CD4-positive, CD25-positive, alpha-beta regulatory T cell (primary cell): ENCODE data around the gene PROSER3. TPM values are rescaled to one million over a fixed set of nuclear protein-coding genes. Genes with fewer than 3 reads are reported as not detected.
A peak's percentile ranks its signal among the peaks of the same experiment; 100 is the strongest.

ENCODE experiments used
- ATAC-seq, 2 donors: fragments of 150-1000 bp; cut with Tn5 transposase; one replicate each; pipeline ENCODE4 v1.10.0; 2021; ENCODE audit warnings: low read depth in 2 of 2, moderate number of reproducible peaks in 2 of 2, moderate library complexity in 1 of 2
- DNase-seq, 3 donors: peaks; one replicate each; pipeline versions ENCODE4 v3.0.0 to v3.0.0-alpha.2; 2012 to 2022; ENCODE audit warnings: mixed read lengths in 1 of 3
- H3K27ac ChIP-seq: one replicate; pipeline ENCODE4 v1.7.0; 2013; ENCODE audit warnings: mild to moderate bottlenecking, low read length; ENCODE audit not compliant: insufficient read depth, poor library complexity, severe bottlenecking
- H3K27me3 ChIP-seq: one replicate; pipeline ENCODE4 v1.7.0; 2013; ENCODE audit warnings: low read length; ENCODE audit not compliant: control insufficient read depth, insufficient read depth
- H3K36me3 ChIP-seq: one replicate; pipeline ENCODE4 v1.7.0; 2013; ENCODE audit warnings: mild to moderate bottlenecking, low read length, moderate library complexity; ENCODE audit not compliant: control insufficient read depth, insufficient read depth
- H3K4me1 ChIP-seq: 2 replicates; pipeline ENCODE4 v1.7.0; 2013; ENCODE audit warnings: mild to moderate bottlenecking, low read length; ENCODE audit not compliant: insufficient read depth, control insufficient read depth, poor library complexity, severe bottlenecking
- H3K4me3 ChIP-seq: one replicate; pipeline ENCODE4 v1.7.0; 2013; ENCODE audit warnings: low read depth, mild to moderate bottlenecking, low read length, moderate library complexity
- H3K9me3 ChIP-seq, 2 experiments: 1 replicate in 1 of 2; 2 replicates in 1 of 2; pipeline ENCODE4 v1.7.0; 2013; ENCODE audit warnings: low read length in 2 of 2, mild to moderate bottlenecking in 1 of 2, moderate library complexity in 1 of 2; ENCODE audit not compliant: control insufficient read depth in 2 of 2
- H3K27ac Mint-ChIP-seq, 3 donors: one replicate each; pipeline ENCODE4 v1.8.0; 2020 to 2022; ENCODE audit warnings: mild to moderate bottlenecking in 3 of 3, mixed read lengths in 3 of 3, moderate library complexity in 2 of 3
- H3K27me3 Mint-ChIP-seq: one replicate; pipeline ENCODE4 v1.8.0; 2022; ENCODE audit warnings: mild to moderate bottlenecking, mixed read lengths
- H3K36me3 Mint-ChIP-seq: one replicate; pipeline ENCODE4 v1.8.0; 2020; ENCODE audit warnings: mixed read lengths
- H3K4me1 Mint-ChIP-seq, 4 donors: one replicate each; pipeline ENCODE4 v1.8.0; 2020 to 2022; ENCODE audit warnings: mixed read lengths in 4 of 4, mild to moderate bottlenecking in 1 of 4
- H3K4me3 Mint-ChIP-seq, 4 donors: one replicate each; pipeline ENCODE4 v1.8.0; 2020 to 2022; ENCODE audit warnings: mild to moderate bottlenecking in 4 of 4, mixed read lengths in 4 of 4, moderate library complexity in 3 of 4
- H3K9me3 Mint-ChIP-seq, 7 donors: one replicate each; pipeline ENCODE4 v1.8.0; 2020 to 2022; ENCODE audit warnings: mixed read lengths in 7 of 7, mild to moderate bottlenecking in 3 of 7, moderate library complexity in 2 of 7
- polyA plus RNA-seq, 4 donors: library from polyadenylated mRNA; unstranded; fragments of 300-500 nt; fragmentation: Illumina TruSeq; gene quantifications; one replicate each; pipeline ENCODE4 v1.2.3, GENCODE V29; 2021
- total RNA-seq: library from RNA; stranded (reverse); gene quantifications from one replicate; pipeline ENCODE4 v1.2.3, GENCODE V29; 2022

The PROSER3 gene
- total and polyA plus RNA-seq, 5 donors from 2014 or later = 4.3 to 39.5 (median 5.0) TPM

DNA sequence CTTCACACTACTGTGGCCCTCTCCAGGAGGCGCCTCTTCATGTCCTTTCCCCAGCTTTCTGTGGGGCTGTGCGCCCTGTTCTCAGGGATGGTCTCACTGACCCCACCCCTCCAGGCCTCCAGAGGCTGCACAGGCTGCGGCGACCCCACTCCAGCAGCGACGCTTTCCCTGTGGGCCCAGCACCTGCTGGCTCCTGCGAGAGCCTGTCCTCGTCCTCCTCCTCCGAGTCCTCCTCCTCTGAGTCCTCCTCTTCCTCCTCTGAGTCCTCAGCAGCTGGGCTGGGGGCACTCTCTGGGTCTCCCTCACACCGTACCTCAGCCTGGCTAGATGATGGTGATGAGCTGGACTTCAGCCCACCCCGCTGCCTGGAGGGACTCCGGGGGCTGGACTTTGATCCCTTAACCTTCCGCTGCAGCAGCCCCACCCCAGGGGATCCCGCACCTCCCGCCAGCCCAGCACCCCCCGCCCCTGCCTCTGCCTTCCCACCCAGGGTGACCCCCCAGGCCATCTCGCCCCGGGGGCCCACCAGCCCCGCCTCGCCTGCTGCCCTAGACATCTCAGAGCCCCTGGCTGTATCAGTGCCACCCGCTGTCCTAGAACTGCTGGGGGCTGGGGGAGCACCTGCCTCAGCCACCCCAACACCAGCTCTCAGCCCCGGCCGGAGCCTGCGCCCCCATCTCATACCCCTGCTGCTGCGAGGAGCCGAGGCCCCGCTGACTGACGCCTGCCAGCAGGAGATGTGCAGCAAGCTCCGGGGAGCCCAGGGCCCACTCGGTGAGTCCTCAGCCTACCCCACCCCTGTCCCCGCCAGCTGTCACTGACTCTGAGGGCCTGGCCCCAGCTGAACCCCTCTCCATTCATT, 28.6 kb downstream of the PROSER3 start:
- no peaks in the 10 kb centered on the region for H3K27me3 Mint-ChIP-seq
- no peak overlapping the region for H3K27ac ChIP-seq
- peaks cover 0 to 3% (median 0%) of the 10 kb centered on the region in 4 donors for H3K4me1 Mint-ChIP-seq
- H3K27ac Mint-ChIP-seq = no peak overlapping the region
- H3K4me3 Mint-ChIP-seq = no peak overlapping the region
- ATAC-seq = no peak
- H3K36me3 Mint-ChIP-seq = peaks cover 9% of the 10 kb centered on the region
- no peaks in the 10 kb centered on the region for H3K9me3 Mint-ChIP-seq
- H3K4me3 ChIP-seq = no peak overlapping the region
- H3K27me3 ChIP-seq = no peaks in the 10 kb centered on the region
- no peak for DNase-seq
- no peaks in the 10 kb centered on the region for H3K4me1 ChIP-seq
- H3K36me3 ChIP-seq = peaks cover 3% of the 10 kb centered on the region
- no peaks in the 10 kb centered on the region for H3K9me3 ChIP-seq

DNA sequence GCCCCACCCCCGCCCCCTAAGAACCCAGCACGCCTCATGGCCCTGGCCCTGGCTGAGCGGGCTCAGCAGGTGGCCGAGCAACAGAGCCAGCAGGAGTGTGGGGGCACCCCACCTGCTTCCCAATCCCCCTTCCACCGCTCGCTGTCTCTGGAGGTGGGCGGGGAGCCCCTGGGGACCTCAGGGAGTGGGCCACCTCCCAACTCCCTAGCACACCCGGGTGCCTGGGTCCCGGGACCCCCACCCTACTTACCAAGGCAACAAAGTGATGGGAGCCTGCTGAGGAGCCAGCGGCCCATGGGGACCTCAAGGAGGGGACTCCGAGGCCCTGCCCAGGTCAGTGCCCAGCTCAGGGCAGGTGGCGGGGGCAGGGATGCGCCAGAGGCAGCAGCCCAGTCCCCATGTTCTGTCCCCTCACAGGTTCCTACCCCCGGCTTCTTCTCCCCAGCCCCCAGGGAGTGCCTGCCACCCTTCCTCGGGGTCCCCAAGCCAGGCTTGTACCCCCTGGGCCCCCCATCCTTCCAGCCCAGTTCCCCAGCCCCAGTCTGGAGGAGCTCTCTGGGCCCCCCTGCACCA, 29.3 kb downstream of the PROSER3 start:
- H3K4me1 Mint-ChIP-seq = peaks cover 0 to 3% (median 0%) of the 10 kb centered on the region in 4 donors
- H3K9me3 Mint-ChIP-seq = no peaks in the 10 kb centered on the region
- H3K36me3 ChIP-seq = peaks cover 3% of the 10 kb centered on the region
- DNase-seq (no peak), ATAC-seq (no peak)
- H3K27me3 ChIP-seq = no peaks in the 10 kb centered on the region
- H3K27me3 Mint-ChIP-seq = no peaks in the 10 kb centered on the region
- H3K4me3 ChIP-seq = no peak overlapping the region
- no peak overlapping the region for H3K4me3 Mint-ChIP-seq
- H3K36me3 Mint-ChIP-seq = peaks cover 8% of the 10 kb centered on the region
- no peak overlapping the region for H3K27ac ChIP-seq
- H3K9me3 ChIP-seq = no peaks in the 10 kb centered on the region
- no peak overlapping the region for H3K27ac Mint-ChIP-seq
- no peaks in the 10 kb centered on the region for H3K4me1 ChIP-seq

DNA sequence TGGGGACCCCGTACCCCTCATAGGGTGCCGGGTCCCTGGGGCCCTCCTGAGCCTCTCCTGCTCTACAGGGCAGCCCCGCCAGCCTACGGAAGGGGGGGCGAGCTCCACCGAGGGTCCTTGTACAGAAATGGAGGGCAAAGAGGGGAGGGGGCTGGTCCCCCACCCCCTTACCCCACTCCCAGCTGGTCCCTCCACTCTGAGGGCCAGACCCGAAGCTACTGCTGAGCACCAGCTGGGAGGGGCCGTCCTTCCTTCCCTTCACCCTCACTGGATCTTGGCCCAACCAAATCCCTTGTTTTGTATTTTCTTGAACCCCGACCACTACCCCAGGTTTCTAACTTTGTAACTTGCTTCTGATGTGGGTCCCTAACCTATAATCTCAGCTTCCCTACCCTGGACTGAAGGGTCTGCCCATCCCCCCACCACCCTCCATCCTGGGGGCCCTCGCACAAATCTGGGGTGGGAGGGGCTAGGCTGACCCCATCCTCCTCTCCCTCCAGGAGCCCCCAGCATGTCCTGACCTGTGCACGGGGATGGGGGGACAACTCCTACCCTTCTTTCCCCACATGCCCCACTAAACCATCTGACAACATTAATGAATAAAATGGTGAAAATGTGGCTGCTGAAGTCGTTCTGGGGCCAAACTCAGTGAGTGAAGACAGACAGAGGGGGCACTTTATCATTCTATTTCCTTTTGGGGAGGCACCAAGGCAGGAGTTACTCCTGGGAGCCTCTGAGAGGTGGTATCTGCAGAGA, 30.4 kb downstream of the PROSER3 start:
- DNase-seq (no peak), ATAC-seq (no peak)
- no peak overlapping the region for H3K27ac ChIP-seq
- no peaks in the 10 kb centered on the region for H3K4me1 ChIP-seq
- no peaks in the 10 kb centered on the region for H3K27me3 ChIP-seq
- Mint-ChIP-seq H3K9me3 (no peaks in the 10 kb centered on the region), H3K4me3 (no peak overlapping the region), H3K27ac (no peak overlapping the region), H3K27me3 (no peaks in the 10 kb centered on the region), H3K36me3 (peaks cover 2% of the 10 kb centered on the region), H3K4me1 (no peaks in the 10 kb centered on the region)
- no peaks in the 10 kb centered on the region for H3K9me3 ChIP-seq
- H3K36me3 ChIP-seq = no peaks in the 10 kb centered on the region
- H3K4me3 ChIP-seq = no peak overlapping the region

DNA sequence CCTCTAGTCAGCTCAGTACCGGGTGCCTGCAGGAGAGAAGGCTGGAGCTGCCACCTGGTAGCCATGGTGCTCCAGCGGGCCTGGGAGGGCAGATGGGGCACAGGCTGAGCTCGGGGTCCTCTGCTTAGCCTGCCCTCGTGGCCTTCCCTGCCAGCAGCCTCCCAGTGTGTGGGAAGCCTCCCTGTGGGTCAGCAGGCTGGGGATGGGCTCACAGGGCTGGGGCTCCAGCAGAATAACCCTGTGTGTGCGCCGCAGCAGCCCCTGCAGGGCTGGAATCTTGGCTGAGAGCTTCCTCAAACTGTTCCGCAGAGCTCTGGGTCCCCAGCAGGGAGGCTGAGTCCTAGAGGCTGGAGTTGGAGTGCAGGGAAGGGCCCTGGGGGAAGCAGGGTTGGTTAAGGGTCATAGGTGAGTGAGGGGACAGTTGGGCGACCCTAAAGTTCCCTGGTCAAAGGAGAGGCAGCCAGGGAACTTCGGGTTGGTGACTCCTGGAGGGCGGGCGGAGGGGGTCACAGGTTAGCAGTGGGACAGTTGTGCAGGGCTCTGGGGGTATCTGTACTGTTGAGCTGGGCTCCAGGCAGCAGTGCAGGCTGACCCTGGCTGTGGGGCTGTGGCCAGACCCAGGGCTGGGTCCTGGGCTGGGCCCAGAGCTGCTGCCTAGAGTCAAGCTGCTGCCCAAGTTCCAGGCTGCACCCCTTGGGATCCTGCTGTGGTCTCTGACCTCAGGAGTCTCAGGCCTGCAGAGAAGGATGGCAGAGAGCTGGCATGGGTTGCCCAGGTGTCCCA, 31.4 kb downstream of the PROSER3 start:
- Histone ChIP-seq H3K36me3 (no peaks in the 10 kb centered on the region), H3K4me3 (no peak overlapping the region), H3K9me3 (no peaks in the 10 kb centered on the region), H3K4me1 (no peaks in the 10 kb centered on the region), H3K27ac (no peak overlapping the region), H3K27me3 (no peaks in the 10 kb centered on the region)
- H3K9me3 Mint-ChIP-seq = peaks cover 0 to 1% (median 0%) of the 10 kb centered on the region in 7 donors
- H3K27me3 Mint-ChIP-seq = no peaks in the 10 kb centered on the region
- no peaks in the 10 kb centered on the region for H3K36me3 Mint-ChIP-seq
- no peaks in the 10 kb centered on the region for H3K4me1 Mint-ChIP-seq
- no peak for DNase-seq
- ATAC-seq = no peak
- H3K27ac Mint-ChIP-seq = no peak overlapping the region
- no peak overlapping the region for H3K4me3 Mint-ChIP-seq

DNA sequence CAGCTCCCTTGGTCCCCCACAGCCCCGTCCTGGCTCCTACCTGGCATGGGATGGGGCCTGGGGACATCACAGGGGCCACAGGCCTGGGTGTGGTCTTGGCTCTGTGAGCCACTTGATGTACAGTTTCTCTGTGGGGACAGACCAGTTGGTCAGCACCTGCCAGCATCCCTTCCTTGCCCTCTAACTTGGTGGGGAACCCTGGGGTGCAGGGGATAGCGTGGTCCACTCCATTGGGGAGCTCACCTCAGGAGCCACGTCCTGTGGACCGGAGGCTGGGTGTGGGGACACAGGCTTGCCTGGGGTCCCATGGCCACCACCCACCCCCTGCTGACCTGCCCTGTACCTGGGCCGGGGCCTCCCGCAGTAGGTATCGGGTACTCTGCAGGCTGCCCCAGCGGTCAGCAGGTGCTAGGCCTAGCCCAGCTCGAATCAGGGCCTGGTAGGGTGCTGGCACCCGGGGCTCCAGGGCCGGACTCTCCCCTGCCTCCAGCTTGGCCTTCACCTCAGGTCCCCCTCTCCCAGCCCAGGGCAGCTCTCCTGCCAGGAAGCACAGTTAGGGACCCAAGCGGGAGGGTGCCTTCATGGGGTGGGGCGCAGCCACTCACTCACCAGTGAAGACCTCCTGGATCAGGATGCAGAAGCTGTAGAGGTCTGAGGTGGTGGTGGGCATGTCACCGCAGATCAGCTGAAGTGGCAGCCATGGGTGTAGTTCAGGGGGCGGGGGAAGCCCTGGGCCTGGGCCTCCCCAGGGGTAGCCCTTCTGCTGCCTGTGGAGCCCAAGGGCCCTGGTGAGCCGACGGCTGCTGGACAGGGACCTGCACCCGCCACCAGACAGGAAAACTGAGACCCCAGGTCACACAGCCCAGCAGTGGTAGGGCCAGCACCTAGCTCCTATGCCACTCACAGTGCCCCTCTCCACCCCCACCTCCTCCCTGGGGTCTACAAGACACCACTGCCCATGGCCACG, 32.3 kb downstream of the PROSER3 start:
- H3K9me3 ChIP-seq = no peaks in the 10 kb centered on the region
- H3K27ac ChIP-seq = no peak overlapping the region
- no peak overlapping the region for H3K4me3 ChIP-seq
- no peak overlapping the region for H3K27ac Mint-ChIP-seq
- no peaks in the 10 kb centered on the region for H3K36me3 ChIP-seq
- H3K27me3 Mint-ChIP-seq = no peaks in the 10 kb centered on the region
- ATAC-seq (no peak), DNase-seq (no peak)
- H3K4me1 ChIP-seq = no peaks in the 10 kb centered on the region
- no peaks in the 10 kb centered on the region for H3K27me3 ChIP-seq
- no peaks in the 10 kb centered on the region for H3K36me3 Mint-ChIP-seq
- no peaks in the 10 kb centered on the region for H3K4me1 Mint-ChIP-seq
- no peak overlapping the region for H3K4me3 Mint-ChIP-seq
- H3K9me3 Mint-ChIP-seq = peaks cover 0 to 1% (median 0%) of the 10 kb centered on the region in 7 donors

DNA sequence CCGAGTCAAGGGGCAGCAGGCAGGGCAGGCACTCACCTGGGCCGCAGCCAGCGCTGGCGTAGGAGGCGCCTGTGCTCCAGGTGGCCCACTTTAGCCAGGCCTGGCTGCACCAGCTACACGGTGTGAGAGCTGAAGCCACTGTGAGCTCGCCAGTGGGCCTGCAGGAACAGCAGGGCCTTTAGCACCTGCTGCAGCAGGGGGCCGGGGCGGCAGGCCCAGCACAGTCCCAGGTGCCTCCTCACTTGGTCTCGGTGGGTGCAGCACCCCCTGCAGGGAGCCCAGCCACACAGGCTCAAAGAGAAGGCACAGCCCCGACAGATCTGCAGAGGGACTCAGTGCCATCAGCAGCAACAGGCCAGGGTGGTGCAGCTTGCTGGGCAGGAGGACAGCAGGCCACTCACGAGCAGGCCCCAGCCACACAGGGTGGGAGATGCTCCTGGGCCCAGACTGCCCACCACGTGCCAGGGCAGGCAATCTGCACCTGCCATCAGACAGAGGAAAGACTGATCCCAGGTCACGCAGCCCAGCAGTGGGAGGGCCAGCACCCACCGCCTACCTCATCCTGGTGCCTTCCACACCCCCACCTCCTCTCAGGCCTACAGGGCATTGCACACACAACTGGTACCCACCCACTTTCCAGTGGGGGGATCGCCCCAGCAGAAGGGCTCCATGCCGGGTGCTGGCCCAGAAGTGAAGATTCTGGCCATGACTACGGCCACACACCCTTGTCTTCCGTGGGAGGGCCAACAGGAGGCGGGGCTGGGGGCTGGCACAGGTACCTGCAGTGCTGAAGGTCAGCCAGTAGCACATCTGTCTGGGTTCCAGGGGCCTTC, 33.2 kb downstream of the PROSER3 start:
- Mint-ChIP-seq H3K4me1 (no peaks in the 10 kb centered on the region), H3K4me3 (no peak overlapping the region), H3K27ac (no peak overlapping the region), H3K36me3 (no peaks in the 10 kb centered on the region), H3K27me3 (peaks cover 7% of the 10 kb centered on the region), H3K9me3 (peaks cover 0 to 1% (median 0%) of the 10 kb centered on the region in 7 donors)
- H3K36me3 ChIP-seq = no peaks in the 10 kb centered on the region
- no peak overlapping the region for H3K27ac ChIP-seq
- H3K9me3 ChIP-seq = no peaks in the 10 kb centered on the region
- no peaks in the 10 kb centered on the region for H3K4me1 ChIP-seq
- H3K4me3 ChIP-seq = no peak overlapping the region
- H3K27me3 ChIP-seq = no peaks in the 10 kb centered on the region
- DNase-seq (peak in 2 of 3 donors; percentile 14 to 18), ATAC-seq (peak in 1 of 2 donors; percentile 9)
